Neuronal stem cell (in vitro differentiated cells): ENCODE data around the gene AGAP1.

Experiments used
- DNase-seq: peaks from one replicate; pipeline ENCODE4 v3.0.0-alpha.2; 2013; ENCODE audit warnings: low spot score
- H2AFZ ChIP-seq: one replicate; pipeline ENCODE4 v1.6.1; 2013; ENCODE audit warnings: mild to moderate bottlenecking, low read length, inconsistent platforms
- H2AK5ac ChIP-seq: 2 replicates; pipeline ENCODE4 v1.6.1; 2013; ENCODE audit warnings: low read depth, mild to moderate bottlenecking, inconsistent platforms, low read length, moderate library complexity, mixed read lengths
- H2BK120ac ChIP-seq: 2 replicates; pipeline ENCODE4 v1.6.1; 2013; ENCODE audit warnings: low read depth, mild to moderate bottlenecking, inconsistent platforms, low read length, moderate library complexity, mixed read lengths
- H2BK12ac ChIP-seq: one replicate; pipeline ENCODE4 v1.6.1; 2013; ENCODE audit warnings: low read length, inconsistent platforms
- H2BK15ac ChIP-seq: 2 replicates; pipeline ENCODE4 v1.6.1; 2013; ENCODE audit warnings: mild to moderate bottlenecking, low read length, inconsistent platforms, mixed read lengths
- H2BK5ac ChIP-seq: one replicate; pipeline ENCODE4 v1.6.1; 2013; ENCODE audit warnings: inconsistent platforms, mild to moderate bottlenecking, low read length, moderate library complexity
- H3K14ac ChIP-seq: one replicate; pipeline ENCODE4 v1.6.1; 2013; ENCODE audit warnings: low read length, inconsistent platforms
- H3K18ac ChIP-seq: 2 replicates; pipeline ENCODE4 v1.6.1; 2013; ENCODE audit warnings: low read length, inconsistent platforms
- H3K23ac ChIP-seq: 2 replicates; pipeline ENCODE4 v1.6.1; 2013; ENCODE audit warnings: low read depth, mild to moderate bottlenecking, mixed read lengths, low read length, inconsistent platforms; ENCODE audit not compliant: poor library complexity
- H3K27ac ChIP-seq: replicated peaks from 3 replicates; pipeline ENCODE4 v1.5.1; 2013; ENCODE audit warnings: low read length, inconsistent platforms
- H3K27me3 ChIP-seq, 3 experiments: 2 replicates each; pipeline ENCODE4 v1.6.1; 2013; ENCODE audit warnings: low read length in 3 of 3, mild to moderate bottlenecking in 2 of 3, inconsistent platforms in 1 of 3, low read depth in 1 of 3, mixed read lengths in 1 of 3, moderate library complexity in 1 of 3; ENCODE audit not compliant: control insufficient read depth in 3 of 3, insufficient read depth in 3 of 3
- H3K36me3 ChIP-seq, 2 donors: replicated peaks in 1 of 2; 2 replicates each; pipeline ENCODE4 v1.6.1; 2013; ENCODE audit warnings: low read length in 2 of 2; ENCODE audit not compliant: control insufficient read depth in 2 of 2, insufficient read depth in 2 of 2
- H3K4ac ChIP-seq: 2 replicates; pipeline ENCODE4 v1.6.1; 2013; ENCODE audit warnings: inconsistent platforms, mild to moderate bottlenecking, low read length, moderate library complexity
- H3K4me1 ChIP-seq, 2 donors: 1 replicate in 1 of 2; 2 replicates in 1 of 2; pipeline ENCODE4 v1.6.1; 2013; ENCODE audit warnings: low read length in 2 of 2, low read depth in 1 of 2; ENCODE audit not compliant: control insufficient read depth in 2 of 2, insufficient read depth in 1 of 2
- H3K4me2 ChIP-seq: one replicate; pipeline ENCODE4 v1.6.1; 2013; ENCODE audit warnings: mild to moderate bottlenecking, low read length, inconsistent platforms; ENCODE audit not compliant: insufficient read depth, poor library complexity, severe bottlenecking
- H3K4me3 ChIP-seq, 2 donors: 2 replicates each; pipeline ENCODE4 v1.5.1; 2013; ENCODE audit warnings: low read length in 2 of 2, mild to moderate bottlenecking in 2 of 2, inconsistent platforms in 1 of 2, moderate library complexity in 1 of 2
- H3K79me1 ChIP-seq: one replicate; pipeline ENCODE4 v1.6.1; 2013; ENCODE audit warnings: low read depth, mild to moderate bottlenecking, inconsistent platforms, low read length, moderate library complexity
- H3K9ac ChIP-seq: one replicate; pipeline ENCODE4 v1.6.1; 2013; ENCODE audit warnings: mild to moderate bottlenecking, low read depth, low read length, inconsistent platforms; ENCODE audit not compliant: poor library complexity
- H3K9me3 ChIP-seq, 2 donors: replicated peaks in 1 of 2; 2 replicates each; pipeline versions ENCODE3 to v1.6.1; 2013; ENCODE audit warnings: low read length in 2 of 2, mild to moderate bottlenecking in 2 of 2, inconsistent platforms in 1 of 2, low read depth in 1 of 2, mixed read lengths in 1 of 2, moderate library complexity in 1 of 2; ENCODE audit not compliant: control insufficient read depth in 2 of 2, insufficient read depth in 1 of 2
- H4K8ac ChIP-seq: one replicate; pipeline ENCODE4 v1.6.1; 2013; ENCODE audit warnings: low read depth, mild to moderate bottlenecking, inconsistent platforms, low read length, moderate library complexity
- H4K91ac ChIP-seq: one replicate; pipeline ENCODE4 v1.6.1; 2013; ENCODE audit warnings: low read length, low read depth, mild to moderate bottlenecking, inconsistent platforms; ENCODE audit not compliant: poor library complexity
- WGBS, 2 donors: extraction: QIAGEN DNeasy Blood & Tissue Kit; methylation state at CpG; one replicate each; pipeline ENCODE4 v1.1.7; 2013; ENCODE audit warnings: missing lambda C conversion rate in 2 of 2, mixed read lengths in 1 of 2; ENCODE audit not compliant: insufficient read length in 2 of 2, insufficient replicate concordance in 1 of 2; ENCODE audit errors: extremely low coverage in 2 of 2; 5-methylcytosine and 5-hydroxymethylcytosine counted together

AGAP1 gene

GRCh38 chr2:235536711-235537110, 42.9 kb downstream of the AGAP1 start:
- DNase-seq: no peak
- no peak overlapping the region for H2AFZ ChIP-seq
- H4K8ac ChIP-seq: no peak overlapping the region
- no peak overlapping the region for H2BK15ac ChIP-seq
- H2AK5ac ChIP-seq: no peak overlapping the region
- no peak overlapping the region for H3K4me2 ChIP-seq
- no peak overlapping the region for H2BK12ac ChIP-seq
- no peaks in the 10 kb centered on the region for H3K27me3 ChIP-seq
- H3K4me1 ChIP-seq: peaks cover 4 to 9% of the 10 kb centered on the region in 2 donors
- no peak overlapping the region for H3K18ac ChIP-seq
- H3K9ac ChIP-seq: no peak overlapping the region
- peaks cover 11% of the 10 kb centered on the region for H3K79me1 ChIP-seq
- WGBS, 2 donors: no CpG with 5 or more reads among the region's 11 CpGs
- H2BK5ac ChIP-seq: no peak overlapping the region
- no peak overlapping the region for H3K27ac ChIP-seq
- H3K14ac ChIP-seq: peak overlapping the region; percentile 2
- no peaks in the 10 kb centered on the region for H3K9me3 ChIP-seq
- no peak overlapping the region for H2BK120ac ChIP-seq
- no peak overlapping the region for H3K23ac ChIP-seq
- H4K91ac ChIP-seq: no peak overlapping the region
- H3K4ac ChIP-seq: no peak overlapping the region
- no peak overlapping the region for H3K4me3 ChIP-seq
- no peaks in the 10 kb centered on the region for H3K36me3 ChIP-seq

- WGBS, 2 donors: no CpG with 5 or more reads among the region's 7 CpGs
- no peak for DNase-seq
- Histone ChIP-seq H3K27ac (no peak overlapping the region), H3K14ac (no peak overlapping the region), H3K23ac (no peak overlapping the region), H4K8ac (no peak overlapping the region), H2BK5ac (no peak overlapping the region), H3K36me3 (no peaks in the 10 kb centered on the region), H3K79me1 (peaks cover 11% of the 10 kb centered on the region), H3K9ac (no peak overlapping the region), H2AK5ac (no peak overlapping the region), H3K4me3 (no peak overlapping the region), H3K4me2 (no peak overlapping the region), H3K27me3 (no peaks in the 10 kb centered on the region), H2BK12ac (no peak overlapping the region), H2AFZ (no peak overlapping the region), H3K9me3 (no peaks in the 10 kb centered on the region), H3K4me1 (peaks cover 4 to 9% of the 10 kb centered on the region in 2 donors), H2BK120ac (no peak overlapping the region), H2BK15ac (no peak overlapping the region), H3K18ac (peak overlapping the region; percentile 52), H3K4ac (no peak overlapping the region), H4K91ac (no peak overlapping the region)
Measured at GRCh38 chr2:235537186-235537585, 43.3 kb downstream of the AGAP1 start.

GRCh38 chr2:235537587-235537986, 43.7 kb downstream of the AGAP1 start:
- Histone ChIP-seq H2AK5ac (no peak overlapping the region), H2AFZ (no peak overlapping the region), H3K4me1 (peaks cover 4 to 9% of the 10 kb centered on the region in 2 donors), H3K4me2 (no peak overlapping the region), H3K9ac (no peak overlapping the region), H3K79me1 (peaks cover 11% of the 10 kb centered on the region), H2BK12ac (no peak overlapping the region), H2BK5ac (no peak overlapping the region), H3K18ac (no peak overlapping the region), H4K91ac (no peak overlapping the region), H3K23ac (no peak overlapping the region), H3K27me3 (no peaks in the 10 kb centered on the region), H2BK15ac (no peak overlapping the region), H3K36me3 (no peaks in the 10 kb centered on the region), H4K8ac (no peak overlapping the region), H3K14ac (no peak overlapping the region), H2BK120ac (no peak overlapping the region), H3K4ac (no peak overlapping the region), H3K27ac (no peak overlapping the region), H3K9me3 (no peaks in the 10 kb centered on the region), H3K4me3 (no peak overlapping the region)
- WGBS, 2 donors: no CpG with 5 or more reads among the region's 5 CpGs
- no peak for DNase-seq

- Histone ChIP-seq H2BK5ac (no peak overlapping the region), H2AK5ac (no peak overlapping the region), H2BK15ac (no peak overlapping the region), H3K27me3 (no peaks in the 10 kb centered on the region), H3K27ac (no peak overlapping the region), H3K23ac (no peak overlapping the region), H4K91ac (no peak overlapping the region), H3K4me3 (no peak overlapping the region), H4K8ac (no peak overlapping the region), H2BK120ac (no peak overlapping the region), H3K4me1 (peaks cover 4 to 13% of the 10 kb centered on the region in 2 donors), H3K14ac (no peak overlapping the region), H3K4ac (no peak overlapping the region), H2AFZ (no peak overlapping the region), H3K36me3 (no peaks in the 10 kb centered on the region), H3K9me3 (no peaks in the 10 kb centered on the region), H3K18ac (no peak overlapping the region), H2BK12ac (no peak overlapping the region), H3K9ac (no peak overlapping the region), H3K79me1 (peaks cover 11% of the 10 kb centered on the region), H3K4me2 (no peak overlapping the region)
- DNase-seq: no peak
- no CpG with 5 or more reads among the region's 7 CpGs for WGBS, 2 donors
Measured at GRCh38 chr2:235538144-235538639, 44.3 kb downstream of the AGAP1 start.
